GM21515 (cell line): ENCODE results near the gene TEX48.
A peak's percentile ranks its signal among the peaks of the same experiment; 100 is the strongest.

Experiments
- ATAC-seq: cut with Tn5 transposase; IDR thresholded peaks from one replicate; pipeline ENCODE4 v1.9.1; 2021; ENCODE audit not compliant: unreplicated experiment

The TEX48 gene

GRCh38 chr9:114681594-114682332 is at the start of gene TEX48:
TEX48 (minus strand) TSS chr9:114682192; CDS start chr9:114671723, 10,469 bp downstream.
- ATAC-seq: peak; percentile 93

GRCh38 chr9:114731701-114732100 is 49.7 kb upstream of the TEX48 start:
- ATAC-seq: no peak

GRCh38 chr9:114729706-114730105 is 47.7 kb upstream of the TEX48 start:
- ATAC-seq: no peak

GRCh38 chr9:114725930-114726329 is 43.9 kb upstream of the TEX48 start:
- ATAC-seq: no peak

- ATAC-seq: no peak
Measured at GRCh38 chr9:114724744-114725143, 42.8 kb upstream of the TEX48 start.

GRCh38 chr9:114723931-114724330 is 41.9 kb upstream of the TEX48 start:
- no peak for ATAC-seq

- no peak for ATAC-seq
Measured at GRCh38 chr9:114722937-114723620, 41.1 kb upstream of the TEX48 start.

GRCh38 chr9:114722081-114722621 is 40.2 kb upstream of the TEX48 start:
- no peak for ATAC-seq

GRCh38 chr9:114721491-114722079 is 39.6 kb upstream of the TEX48 start:
- no peak for ATAC-seq

- no peak for ATAC-seq
Measured at GRCh38 chr9:114720086-114720676, 38.2 kb upstream of the TEX48 start.

GRCh38 chr9:114719290-114719689 is 37.3 kb upstream of the TEX48 start:
- no peak for ATAC-seq

GRCh38 chr9:114718801-114719221 is 36.8 kb upstream of the TEX48 start:
- ATAC-seq: peak; percentile 92

GRCh38 chr9:114717908-114718486 is 36.0 kb upstream of the TEX48 start:
- no peak for ATAC-seq

- ATAC-seq: no peak
Measured at GRCh38 chr9:114709636-114710035, 27.6 kb upstream of the TEX48 start.

GRCh38 chr9:114706711-114707110 is 24.7 kb upstream of the TEX48 start:
- ATAC-seq: no peak

GRCh38 chr9:114701988-114702387 is 20.0 kb upstream of the TEX48 start:
- no peak for ATAC-seq

GRCh38 chr9:114697951-114698351 is 16.0 kb upstream of the TEX48 start:
- peak; percentile 38 for ATAC-seq

- peak; percentile 63 for ATAC-seq
Measured at GRCh38 chr9:114696814-114697544, 15.0 kb upstream of the TEX48 start.

- no peak for ATAC-seq
Measured at GRCh38 chr9:114695948-114696347, 14.0 kb upstream of the TEX48 start.

- peak; percentile 51 for ATAC-seq
Measured at GRCh38 chr9:114694719-114695269, 12.8 kb upstream of the TEX48 start.
